ENCODE results near the gene TRAF3.

GRCh38 chr14:102897299-102898027 lies 120.2 kb downstream of the TRAF3 start:
- TF ChIP-seq CTCF (IDR thresholded peaks at IDR 0.05) (no peak), POLR2AphosphoS5 (IDR thresholded peaks at IDR 0.05; ENCODE audit: low read depth, low read length) (no peak)
- TF ChIP-seq, protein P1, sequence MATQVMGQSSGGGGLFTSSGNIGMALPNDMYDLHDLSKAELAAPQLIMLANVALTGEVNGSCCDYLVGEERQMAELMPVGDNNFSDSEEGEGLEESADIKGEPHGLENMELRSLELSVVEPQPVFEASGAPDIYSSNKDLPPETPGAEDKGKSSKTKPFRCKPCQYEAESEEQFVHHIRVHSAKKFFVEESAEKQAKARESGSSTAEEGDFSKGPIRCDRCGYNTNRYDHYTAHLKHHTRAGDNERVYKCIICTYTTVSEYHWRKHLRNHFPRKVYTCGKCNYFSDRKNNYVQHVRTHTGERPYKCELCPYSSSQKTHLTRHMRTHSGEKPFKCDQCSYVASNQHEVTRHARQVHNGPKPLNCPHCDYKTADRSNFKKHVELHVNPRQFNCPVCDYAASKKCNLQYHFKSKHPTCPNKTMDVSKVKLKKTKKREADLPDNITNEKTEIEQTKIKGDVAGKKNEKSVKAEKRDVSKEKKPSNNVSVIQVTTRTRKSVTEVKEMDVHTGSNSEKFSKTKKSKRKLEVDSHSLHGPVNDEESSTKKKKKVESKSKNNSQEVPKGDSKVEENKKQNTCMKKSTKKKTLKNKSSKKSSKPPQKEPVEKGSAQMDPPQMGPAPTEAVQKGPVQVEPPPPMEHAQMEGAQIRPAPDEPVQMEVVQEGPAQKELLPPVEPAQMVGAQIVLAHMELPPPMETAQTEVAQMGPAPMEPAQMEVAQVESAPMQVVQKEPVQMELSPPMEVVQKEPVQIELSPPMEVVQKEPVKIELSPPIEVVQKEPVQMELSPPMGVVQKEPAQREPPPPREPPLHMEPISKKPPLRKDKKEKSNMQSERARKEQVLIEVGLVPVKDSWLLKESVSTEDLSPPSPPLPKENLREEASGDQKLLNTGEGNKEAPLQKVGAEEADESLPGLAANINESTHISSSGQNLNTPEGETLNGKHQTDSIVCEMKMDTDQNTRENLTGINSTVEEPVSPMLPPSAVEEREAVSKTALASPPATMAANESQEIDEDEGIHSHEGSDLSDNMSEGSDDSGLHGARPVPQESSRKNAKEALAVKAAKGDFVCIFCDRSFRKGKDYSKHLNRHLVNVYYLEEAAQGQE (IDR thresholded peaks at IDR 0.05; ENCODE audit: insufficient read depth in 1 of 2, low read depth in 2 of 2, low read length in 1 of 2), result no peak

All from Panc1 (cell line).